ENCODE data around the gene FNDC3B. TPM values are rescaled to one million over a fixed set of nuclear protein-coding genes. Genes with fewer than 3 reads are reported as not detected.

FNDC3B gene
- total RNA-seq, 1 donor, result 139 TPM

DNA sequence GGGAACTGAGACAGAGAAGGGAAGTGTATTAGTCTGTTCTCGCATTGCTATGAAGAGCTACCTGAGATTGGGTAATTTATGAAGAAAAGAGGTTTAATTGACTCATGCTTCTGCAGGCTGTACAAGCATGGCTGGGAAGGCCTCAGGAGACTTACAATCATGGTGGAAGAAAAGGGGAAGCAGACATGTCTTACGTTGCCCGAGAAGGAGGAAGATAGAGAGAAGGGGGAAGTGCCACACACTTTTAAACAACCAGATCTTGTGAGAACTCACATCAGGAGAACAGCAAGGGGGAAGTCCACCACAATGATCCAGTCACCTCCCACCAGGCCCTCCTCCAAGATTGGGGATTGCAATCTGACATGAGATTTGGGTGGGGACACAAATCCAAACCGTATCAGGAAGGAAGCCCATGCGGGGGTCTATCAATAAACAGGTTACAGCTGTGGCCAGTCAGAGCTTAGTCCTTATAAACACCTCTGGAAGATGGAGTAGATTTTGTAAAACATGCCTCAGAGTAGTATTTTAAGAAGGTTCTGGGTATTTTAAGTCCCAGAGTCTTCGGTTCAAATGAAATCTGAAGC lies 254.9 kb downstream of the FNDC3B start:
- no peak for DNase-seq (ENCODE audit: low read depth)
- no peak overlapping the region for H3K4me3 ChIP-seq (ENCODE audit: low read depth, low read length)
- TF ChIP-seq, protein P1, sequence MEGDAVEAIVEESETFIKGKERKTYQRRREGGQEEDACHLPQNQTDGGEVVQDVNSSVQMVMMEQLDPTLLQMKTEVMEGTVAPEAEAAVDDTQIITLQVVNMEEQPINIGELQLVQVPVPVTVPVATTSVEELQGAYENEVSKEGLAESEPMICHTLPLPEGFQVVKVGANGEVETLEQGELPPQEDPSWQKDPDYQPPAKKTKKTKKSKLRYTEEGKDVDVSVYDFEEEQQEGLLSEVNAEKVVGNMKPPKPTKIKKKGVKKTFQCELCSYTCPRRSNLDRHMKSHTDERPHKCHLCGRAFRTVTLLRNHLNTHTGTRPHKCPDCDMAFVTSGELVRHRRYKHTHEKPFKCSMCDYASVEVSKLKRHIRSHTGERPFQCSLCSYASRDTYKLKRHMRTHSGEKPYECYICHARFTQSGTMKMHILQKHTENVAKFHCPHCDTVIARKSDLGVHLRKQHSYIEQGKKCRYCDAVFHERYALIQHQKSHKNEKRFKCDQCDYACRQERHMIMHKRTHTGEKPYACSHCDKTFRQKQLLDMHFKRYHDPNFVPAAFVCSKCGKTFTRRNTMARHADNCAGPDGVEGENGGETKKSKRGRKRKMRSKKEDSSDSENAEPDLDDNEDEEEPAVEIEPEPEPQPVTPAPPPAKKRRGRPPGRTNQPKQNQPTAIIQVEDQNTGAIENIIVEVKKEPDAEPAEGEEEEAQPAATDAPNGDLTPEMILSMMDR (IDR thresholded peaks at IDR 0.05; ENCODE audit: insufficient read depth, low read length), result no peak

DNA sequence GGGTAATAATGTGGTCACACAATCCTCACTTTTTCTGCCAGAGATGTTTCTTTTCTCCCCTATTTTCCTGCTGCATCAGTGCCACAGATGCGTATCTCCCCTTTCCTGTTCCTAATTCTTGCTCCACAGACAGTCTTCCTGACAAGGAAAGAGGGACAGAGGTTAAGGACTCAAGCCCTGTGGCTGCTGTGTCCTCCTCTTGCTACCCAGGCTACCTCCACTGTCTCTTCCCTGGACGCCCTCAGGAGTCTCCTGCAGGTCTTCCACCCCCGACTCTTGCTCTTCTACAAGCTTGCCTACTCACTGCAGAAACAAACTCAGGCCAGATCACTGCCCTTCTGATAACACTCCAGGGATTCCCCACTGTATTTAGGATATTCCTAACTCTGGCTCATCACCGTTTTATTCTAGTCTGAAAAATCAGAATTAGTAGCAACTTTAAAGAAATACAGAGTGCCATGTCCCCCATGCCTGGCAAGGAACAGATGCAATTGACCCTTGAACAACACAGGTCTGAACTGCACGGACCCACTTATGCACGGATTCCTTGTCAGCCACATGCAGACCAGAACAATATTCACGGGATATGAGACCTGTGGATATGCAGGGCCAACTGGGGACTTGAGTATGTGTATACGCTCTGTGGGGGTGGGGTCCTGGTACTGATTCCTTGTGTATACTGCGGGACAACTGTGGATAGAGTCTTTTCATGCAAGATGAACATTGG lies 257.0 kb downstream of the FNDC3B start:
- no peak overlapping the region for H3K4me3 ChIP-seq (ENCODE audit: low read depth, low read length)
- no peak for DNase-seq (ENCODE audit: low read depth)
- TF ChIP-seq, protein P1 (IDR thresholded peaks at IDR 0.05; ENCODE audit: insufficient read depth, low read length), result no peak

DNA sequence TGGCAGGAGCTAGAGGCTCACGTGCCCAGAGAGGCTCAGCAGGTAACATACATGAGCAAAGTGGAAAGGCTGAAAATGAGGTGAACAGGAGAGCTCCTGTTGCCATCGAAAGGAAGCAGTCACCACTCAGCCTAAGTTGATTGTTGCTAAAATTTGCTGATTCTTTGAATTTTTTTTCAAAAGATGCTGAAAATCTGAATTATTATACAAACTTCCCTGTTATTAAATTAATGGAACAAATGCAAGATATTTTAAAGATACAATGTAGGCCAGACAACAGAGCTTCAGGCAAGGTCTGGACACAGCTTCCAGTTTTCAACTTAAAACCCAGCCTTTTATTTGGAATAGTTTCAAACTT lies 257.6 kb downstream of the FNDC3B start:
- no peak for DNase-seq (ENCODE audit: low read depth)
- no peak overlapping the region for H3K4me3 ChIP-seq (ENCODE audit: low read depth, low read length)
- TF ChIP-seq, protein P1 (IDR thresholded peaks at IDR 0.05; ENCODE audit: insufficient read depth, low read length), result no peak

DNA sequence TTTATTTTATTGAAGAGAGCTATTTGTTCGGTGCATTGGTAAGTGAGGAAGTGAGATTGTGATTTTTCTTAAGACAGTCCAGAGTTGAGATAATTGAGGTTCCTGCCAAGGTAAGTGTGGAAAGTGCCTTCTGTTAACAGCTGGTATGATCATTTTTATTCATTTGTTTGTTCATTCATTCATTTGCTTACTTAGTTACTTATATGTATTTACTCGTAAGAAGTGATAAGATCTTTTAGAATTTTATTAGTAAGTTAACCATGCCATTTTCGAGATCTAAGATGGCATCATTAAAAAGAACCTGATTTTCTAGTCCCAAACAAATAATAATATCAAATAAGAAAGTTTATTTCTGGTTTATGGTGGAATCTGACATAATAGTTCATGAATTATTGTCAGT lies 258.9 kb downstream of the FNDC3B start:
- TF ChIP-seq, protein P1 (IDR thresholded peaks at IDR 0.05; ENCODE audit: insufficient read depth, low read length), result no peak
- DNase-seq (ENCODE audit: low read depth), result no peak
- H3K4me3 ChIP-seq (ENCODE audit: low read depth, low read length), result no peak overlapping the region

DNA sequence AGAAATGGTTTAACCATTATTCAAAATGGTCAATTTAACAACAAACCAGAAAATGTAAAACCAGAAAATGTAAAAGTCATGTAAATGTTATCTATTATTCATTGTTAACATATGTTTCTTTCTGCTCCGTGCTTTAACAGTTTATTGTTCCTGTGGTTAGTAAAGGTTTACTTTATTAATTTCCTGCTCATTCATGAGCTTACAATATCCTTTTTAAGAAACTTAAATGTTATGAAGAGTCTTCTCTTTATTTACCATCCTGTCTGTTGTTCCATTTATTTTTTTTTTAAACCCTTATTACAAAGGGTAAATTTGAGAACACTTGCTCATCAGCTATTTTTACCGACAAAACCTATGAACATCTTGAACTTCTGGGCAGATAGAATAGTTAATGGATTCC lies 260.8 kb downstream of the FNDC3B start:
- H3K4me3 ChIP-seq (ENCODE audit: low read depth, low read length), result no peak overlapping the region
- TF ChIP-seq, protein P1 (IDR thresholded peaks at IDR 0.05; ENCODE audit: insufficient read depth, low read length), result no peak
- DNase-seq (ENCODE audit: low read depth), result no peak

DNA sequence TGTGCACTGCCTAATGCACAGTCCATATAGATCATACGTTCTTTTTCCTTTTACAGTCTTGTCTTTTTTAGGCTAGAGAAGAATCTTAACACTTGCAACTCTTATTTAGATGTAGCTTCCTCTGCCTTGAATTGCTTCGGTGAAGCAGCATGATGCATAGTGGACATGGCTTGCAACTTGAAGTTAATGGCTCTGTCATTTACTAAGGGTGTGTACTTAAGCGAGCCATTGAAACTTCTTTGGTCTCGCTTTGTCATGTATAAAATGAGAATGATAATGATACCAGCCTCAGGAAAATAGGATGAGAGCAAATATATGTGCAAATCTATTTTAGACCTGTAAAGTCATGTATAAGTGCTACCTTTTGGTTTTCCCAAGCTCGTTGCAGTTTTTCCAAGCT lies 261.5 kb downstream of the FNDC3B start:
- no peak for DNase-seq (ENCODE audit: low read depth)
- TF ChIP-seq, protein P1 (IDR thresholded peaks at IDR 0.05; ENCODE audit: insufficient read depth, low read length), result no peak
- no peak overlapping the region for H3K4me3 ChIP-seq (ENCODE audit: low read depth, low read length)

All from fibroblast of the aortic adventitia (primary cell).